AG04449 (cell line): ENCODE results near the gene TYRO3.

Experiments
- CTCF ChIA-PET: fragments of 350-600 bp; formaldehyde crosslinking; extraction: SDS; loops from one replicate; lab custom pipeline; 2021; ENCODE audit warnings: antibody characterized with exemption; lab: Yijun Ruan, JAX
- POLR2A ChIA-PET: fragments of 400-600, 350-600 bp; formaldehyde crosslinking; extraction: SDS; loops from one replicate; lab custom pipeline; 2020; ENCODE audit warnings: antibody characterized with exemption, inconsistent platforms; lab: Yijun Ruan, JAX
- DNase-seq: peaks from one replicate; pipeline ENCODE4 v3.0.0-alpha.2; 2010; ENCODE audit warnings: low read depth, low spot score
- H3K4me3 ChIP-seq: 2 replicates; pipeline ENCODE4 v1.5.1; 2011; ENCODE audit warnings: low read depth, mild to moderate bottlenecking, control low read depth, low read length
- TF ChIP-seq, protein P1 (sequence below): IDR thresholded peaks from one replicate; pipeline ENCODE4 v1.5.1; 2011; ENCODE audit warnings: mild to moderate bottlenecking, moderate library complexity, low read length, control low read depth, inconsistent platforms; ENCODE audit not compliant: insufficient read depth; ENCODE audit errors: missing control alignments

The TYRO3 gene

DNA sequence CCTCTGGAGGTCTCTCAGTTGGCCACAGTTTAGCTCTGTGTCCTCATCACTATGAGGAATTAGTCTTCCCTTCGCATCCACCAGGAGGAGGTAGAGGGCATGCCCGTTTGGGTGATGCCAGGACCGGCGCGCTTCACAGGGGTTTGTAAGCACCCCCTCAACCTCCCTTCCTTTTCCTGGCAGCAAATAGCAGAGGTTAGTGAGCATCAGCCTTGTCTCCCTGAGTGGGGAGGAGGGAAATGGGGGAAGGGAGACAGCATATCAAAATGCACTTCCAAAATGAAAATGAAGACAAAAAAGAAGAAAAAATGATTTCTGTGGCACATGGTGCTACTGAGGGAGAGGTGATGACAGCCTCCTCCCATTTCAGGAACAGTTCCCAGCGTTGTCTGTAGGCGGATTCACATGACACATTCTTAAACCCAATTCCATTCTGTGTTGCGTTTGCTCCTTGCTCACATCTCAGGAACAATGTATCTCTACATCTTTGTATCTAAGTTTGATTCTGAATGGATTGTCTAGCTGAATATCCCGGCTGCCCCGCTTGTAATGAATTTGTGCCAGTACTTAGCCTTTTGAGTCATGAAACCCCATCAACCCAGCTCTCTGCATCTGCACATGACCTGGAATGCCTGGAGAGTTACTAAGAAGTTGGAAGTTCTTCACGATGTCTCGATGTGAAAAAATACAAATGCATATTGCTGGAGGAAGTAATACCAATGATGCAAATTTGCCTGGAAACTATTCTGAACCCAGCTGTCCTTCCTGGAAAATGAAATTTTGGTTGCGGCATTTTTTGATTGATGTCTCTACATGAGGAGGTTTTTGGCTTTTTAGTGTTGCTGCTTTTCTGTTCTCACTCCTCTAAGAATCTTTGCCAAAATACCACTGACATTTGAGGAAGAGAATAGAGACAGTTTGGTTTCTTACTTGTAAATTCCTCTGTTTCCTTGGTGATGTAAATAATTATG is 45.2 kb downstream of the TYRO3 start:
- H3K4me3 ChIP-seq = peak overlapping the region; percentile 50
- CTCF ChIA-PET = interaction anchor here (0.6 to 4.3 kb wide), 37 partner anchors 9 to 308 kb away, joined by 3 to 35 read pairs (median 4); partner anchors contain the start of genes MAPKBP1 and MGA
- peak; percentile 47 for DNase-seq
- TF ChIP-seq, protein P1, sequence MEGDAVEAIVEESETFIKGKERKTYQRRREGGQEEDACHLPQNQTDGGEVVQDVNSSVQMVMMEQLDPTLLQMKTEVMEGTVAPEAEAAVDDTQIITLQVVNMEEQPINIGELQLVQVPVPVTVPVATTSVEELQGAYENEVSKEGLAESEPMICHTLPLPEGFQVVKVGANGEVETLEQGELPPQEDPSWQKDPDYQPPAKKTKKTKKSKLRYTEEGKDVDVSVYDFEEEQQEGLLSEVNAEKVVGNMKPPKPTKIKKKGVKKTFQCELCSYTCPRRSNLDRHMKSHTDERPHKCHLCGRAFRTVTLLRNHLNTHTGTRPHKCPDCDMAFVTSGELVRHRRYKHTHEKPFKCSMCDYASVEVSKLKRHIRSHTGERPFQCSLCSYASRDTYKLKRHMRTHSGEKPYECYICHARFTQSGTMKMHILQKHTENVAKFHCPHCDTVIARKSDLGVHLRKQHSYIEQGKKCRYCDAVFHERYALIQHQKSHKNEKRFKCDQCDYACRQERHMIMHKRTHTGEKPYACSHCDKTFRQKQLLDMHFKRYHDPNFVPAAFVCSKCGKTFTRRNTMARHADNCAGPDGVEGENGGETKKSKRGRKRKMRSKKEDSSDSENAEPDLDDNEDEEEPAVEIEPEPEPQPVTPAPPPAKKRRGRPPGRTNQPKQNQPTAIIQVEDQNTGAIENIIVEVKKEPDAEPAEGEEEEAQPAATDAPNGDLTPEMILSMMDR = peak; percentile 86
- POLR2A ChIA-PET = interaction anchor here (0.6 to 1.4 kb wide), 3 partner anchors 17 to 162 kb away, joined by 3 to 5 read pairs (median 3); no protein-coding TSS in a partner anchor

DNA sequence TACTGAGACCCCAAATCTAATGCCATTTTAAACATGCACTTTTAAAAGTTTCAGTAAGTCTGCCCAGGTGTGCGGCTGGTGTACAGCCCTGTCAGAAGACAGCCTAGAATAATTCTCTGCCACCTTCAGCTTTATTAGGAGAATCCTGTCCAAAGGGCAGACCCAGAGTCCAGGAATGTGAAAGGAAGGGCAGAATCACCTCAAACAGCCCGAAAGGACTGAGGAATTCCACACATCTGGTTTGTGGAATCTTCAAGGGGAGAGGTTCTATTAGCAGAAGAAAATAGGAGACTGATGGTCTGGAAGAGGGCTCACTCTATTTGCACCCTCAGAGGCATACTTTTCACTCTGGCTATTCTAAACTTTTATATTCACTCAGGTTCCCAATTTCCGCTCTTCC is 46.6 kb downstream of the TYRO3 start:
- CTCF ChIA-PET = interaction anchor here (1.0 to 4.3 kb wide), 4 partner anchors 10 to 206 kb away, joined by 3 to 35 read pairs (median 34); no protein-coding TSS in a partner anchor
- POLR2A ChIA-PET = no interaction called here
- no peak for DNase-seq
- H3K4me3 ChIP-seq = no peak overlapping the region
- TF ChIP-seq, protein P1 = no peak

DNA sequence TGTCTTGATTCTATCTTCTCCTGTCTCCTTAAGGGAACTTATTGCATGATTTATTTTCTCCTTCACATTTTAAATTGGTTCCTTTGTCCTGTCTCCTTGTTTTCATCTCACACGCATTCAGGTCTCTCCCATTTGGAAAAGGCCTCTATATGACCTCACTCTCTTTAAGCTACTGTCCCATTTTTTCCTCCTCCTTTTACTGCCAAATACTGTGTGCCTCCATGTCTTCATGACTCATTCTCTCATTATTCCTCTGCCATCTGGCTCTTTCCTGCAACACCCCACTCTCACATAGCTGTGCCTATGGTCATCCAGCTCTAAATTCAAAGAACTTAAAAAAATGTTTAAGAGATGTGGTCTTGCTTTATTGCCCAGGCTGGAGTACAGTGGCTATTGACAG is 48.0 kb downstream of the TYRO3 start:
- ChIA-PET CTCF (interaction anchor here (0.7 kb wide), 1 partner anchor 205 kb away, joined by 4 read pairs; no protein-coding TSS in a partner anchor), POLR2A (interaction anchor here (0.9 to 1.0 kb wide), 2 partner anchors 53 to 167 kb away, joined by 3 read pairs; partner anchors contain the start of genes MAPKBP1 and MGA)
- H3K4me3 ChIP-seq = no peak overlapping the region
- peak; percentile 78 for DNase-seq
- TF ChIP-seq, protein P1 = no peak

DNA sequence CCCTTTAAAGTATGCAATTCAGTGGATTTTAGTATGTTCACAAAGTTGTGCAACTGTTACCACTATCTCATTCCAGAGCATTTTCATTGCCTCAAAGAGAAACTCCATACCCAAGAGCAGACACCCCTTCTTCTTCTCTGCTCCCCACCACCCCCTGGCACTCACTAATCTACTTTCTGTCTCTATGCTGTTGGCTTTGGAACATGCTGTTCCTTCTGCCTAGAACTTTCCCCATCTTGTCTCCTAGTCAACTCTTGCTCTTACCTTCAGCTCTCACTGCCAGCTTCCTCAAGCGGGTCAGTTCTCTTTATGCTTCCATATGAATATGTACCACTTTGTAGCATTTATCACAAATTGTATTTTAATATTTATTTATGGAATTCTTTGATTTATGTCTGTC is 50.1 kb downstream of the TYRO3 start:
- POLR2A ChIA-PET = no interaction called here
- CTCF ChIA-PET = interaction anchor here (1.4 to 1.6 kb wide), 2 partner anchors 12 to 164 kb away, joined by 3 read pairs; no protein-coding TSS in a partner anchor
- no peak overlapping the region for H3K4me3 ChIP-seq
- no peak for DNase-seq
- TF ChIP-seq, protein P1 = no peak

DNA sequence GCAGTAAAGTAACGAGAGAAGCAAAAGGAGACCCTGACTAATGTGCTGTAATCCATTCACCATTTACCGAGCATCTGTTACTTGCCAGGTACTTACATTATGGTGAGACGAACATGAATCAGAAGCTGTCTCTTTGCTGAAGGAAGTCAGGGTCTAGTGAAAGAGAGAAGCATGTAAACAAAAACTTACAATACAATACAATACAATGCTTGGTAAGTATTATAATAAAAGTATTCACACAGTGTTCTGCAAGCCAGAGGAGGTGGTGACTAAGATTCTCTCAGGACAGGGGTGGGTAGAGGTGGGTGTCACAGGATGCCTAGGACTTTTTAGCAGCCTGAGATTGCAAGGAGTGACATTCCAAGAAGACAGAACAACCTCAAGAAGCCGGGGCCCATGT is 51.0 kb downstream of the TYRO3 start:
- ChIA-PET CTCF (no interaction called here), POLR2A (no interaction called here)
- H3K4me3 ChIP-seq = no peak overlapping the region
- TF ChIP-seq, protein P1 = no peak
- DNase-seq = no peak
